A549 (cell line): ENCODE results near the gene LGR6. TPM values are rescaled to one million over a fixed set of nuclear protein-coding genes. Genes with fewer than 3 reads are reported as not detected.

Source experiments
- ATAC-seq, 2 experiments: fragments of 200-7000 bp in 1 of 2; fragments of >200 bp in 1 of 2; cut with Nextera tagmentation in 1 of 2; cut with Tn5 transposase in 1 of 2; 3 replicates each; pipeline versions ENCODE4 v1.8.0 to v1.9.1; 2018 to 2020; ENCODE audit warnings: mild to moderate bottlenecking in 1 of 2, moderate library complexity in 1 of 2
- CTCF ChIA-PET: fragments of 300-600 bp; sonication (Branson Sonifier 250); formaldehyde crosslinking; extraction: SDS; loops from one replicate; lab custom pipeline; 2021; ENCODE audit warnings: antibody characterized with exemption, inconsistent platforms; lab: Yijun Ruan, JAX
- POLR2A ChIA-PET: fragments of 350-600 bp; formaldehyde crosslinking; extraction: SDS; loops from one replicate; lab custom pipeline; 2021; ENCODE audit warnings: antibody characterized with exemption, inconsistent platforms; lab: Yijun Ruan, JAX
- DNase-seq, 2 experiments: peaks; one replicate each; pipeline versions ENCODE4 v3.0.0 to v3.0.0-alpha.2; 2011 to 2016; ENCODE audit warnings: low read depth in 1 of 2, low spot score in 1 of 2
- FAIRE-seq: peaks from 2 replicates; lab custom pipeline; 2011; peaks lifted over from hg19 to GRCh38; lab: Jason Lieb, UNC
- H3K27ac ChIP-seq, 2 experiments: fragments of >200 bp; sonication (Bioruptor Twin); formaldehyde crosslinking; 3 replicates each; pipeline ENCODE4 v1.5.1; 2016 to 2017
- H3K4me1 ChIP-seq: fragments of >200 bp; sonication (Bioruptor Twin); formaldehyde crosslinking; 3 replicates; pipeline ENCODE4 v1.6.1; 2016
- H3K4me2 ChIP-seq: fragments of >200 bp; sonication (Bioruptor Twin); formaldehyde crosslinking; 3 replicates; pipeline ENCODE4 v1.6.1; 2016
- H3K4me3 ChIP-seq: fragments of >200 bp; sonication (Bioruptor Twin); formaldehyde crosslinking; 3 replicates; pipeline ENCODE4 v1.5.1; 2016
- H3K9me3 ChIP-seq: fragments of >200 bp; sonication (Bioruptor Twin); formaldehyde crosslinking; 3 replicates; pipeline ENCODE4 v1.6.1; 2016
- BHLHE40 ChIP-seq: IDR thresholded peaks from 2 replicates; pipeline ENCODE4 v1.6.1; 2012; ENCODE audit warnings: low read depth, low read length, inconsistent platforms
- CBX2 ChIP-seq: fragments of 200-600 bp; sonication (generic); IDR thresholded peaks from 2 replicates; pipeline ENCODE4 v1.6.1; 2016; ENCODE audit warnings: low read depth, mild to moderate bottlenecking, borderline replicate concordance
- CHD2 ChIP-seq: fragments of 150-350 bp; IDR thresholded peaks from 2 replicates; pipeline ENCODE4 v1.6.1; 2014; ENCODE audit warnings: low read length; ENCODE audit not compliant: partially characterized antibody
- CHD4 ChIP-seq: fragments of 200-600 bp; sonication (generic); IDR thresholded peaks from 2 replicates; pipeline ENCODE4 v1.6.1; 2016; ENCODE audit warnings: antibody characterized with exemption, mild to moderate bottlenecking, borderline replicate concordance
- EHF ChIP-seq: fragments of 250-450 bp; sonication (Bioruptor Pico); IDR thresholded peaks from 2 replicates; pipeline ENCODE4 v1.5.0; 2020; ENCODE audit warnings: mild to moderate bottlenecking
- EHMT2 ChIP-seq: fragments of 200-600 bp; sonication (generic); IDR thresholded peaks from 2 replicates; pipeline ENCODE4 v1.6.1; 2016; ENCODE audit warnings: antibody characterized with exemption, low read depth, mild to moderate bottlenecking, moderate library complexity
- ESRRA ChIP-seq: fragments of 150-350 bp; IDR thresholded peaks from 2 replicates; pipeline ENCODE4 v1.6.1; 2014; ENCODE audit warnings: mild to moderate bottlenecking, low read length, borderline replicate concordance
- FOSL2 ChIP-seq, 2 experiments: fragments of 450-650 bp in 1 of 2; fragments of >200 bp in 1 of 2; sonication (Bioruptor Twin) in 1 of 2; formaldehyde crosslinking; IDR thresholded peaks; 2 replicates each; pipeline versions ENCODE4 v1.5.0 to v1.6.1; 2016 to 2020; ENCODE audit warnings: mild to moderate bottlenecking in 1 of 2, moderate library complexity in 1 of 2
- GATA3 ChIP-seq: IDR thresholded peaks from 2 replicates; pipeline ENCODE4 v1.6.1; 2012; ENCODE audit warnings: borderline replicate concordance
- HDAC2 ChIP-seq: fragments of 200-600 bp; sonication (generic); IDR thresholded peaks from 2 replicates; pipeline ENCODE4 v1.6.1; 2016
- HEYL ChIP-seq: fragments of 250-450 bp; sonication (Bioruptor Pico); IDR thresholded peaks from 2 replicates; pipeline ENCODE4 v1.8.0; 2021; ENCODE audit warnings: mild to moderate bottlenecking, moderate library complexity
- HOXB13 ChIP-seq: fragments of 250-450 bp; sonication (Bioruptor Pico); IDR thresholded peaks from 2 replicates; pipeline ENCODE4 v1.5.0; 2020; ENCODE audit warnings: low read depth, mild to moderate bottlenecking, moderate library complexity
- MAZ ChIP-seq: fragments of 150-350 bp; IDR thresholded peaks from 2 replicates; pipeline ENCODE4 v1.6.1; 2014; ENCODE audit warnings: antibody characterized with exemption, low read depth, low read length, borderline replicate concordance
- MYC ChIP-seq: IDR thresholded peaks from 2 replicates; pipeline ENCODE4 v1.6.1; 2012; ENCODE audit warnings: mild to moderate bottlenecking, inconsistent platforms, low read length, improper control_type of control experiment, borderline replicate concordance
- NFE2L2 ChIP-seq: fragments of 150-350 bp; conservative IDR thresholded peaks from 2 replicates; pipeline ENCODE4 v1.6.1; 2014; ENCODE audit warnings: low read length
- NR3C1 ChIP-seq: fragments of >200 bp; sonication (Bioruptor Twin); formaldehyde crosslinking; IDR thresholded peaks from 3 replicates; pipeline ENCODE4 v1.6.1; 2017
- PHF8 ChIP-seq: fragments of 200-600 bp; sonication (generic); IDR thresholded peaks from 2 replicates; pipeline ENCODE4 v1.6.1; 2016; ENCODE audit warnings: low read depth, mild to moderate bottlenecking, antibody characterized with exemption, moderate library complexity, borderline replicate concordance
- POLR2A ChIP-seq: IDR thresholded peaks from 2 replicates; pipeline ENCODE4 v1.6.1; 2012; ENCODE audit warnings: mild to moderate bottlenecking, low read length
- RARB ChIP-seq: fragments of 250-450 bp; sonication (Bioruptor Pico); IDR thresholded peaks from 2 replicates; pipeline ENCODE4 v1.8.0; 2021; ENCODE audit warnings: mild to moderate bottlenecking, moderate library complexity
- RNF2 ChIP-seq: fragments of 200-600 bp; sonication (generic); IDR thresholded peaks from 2 replicates; pipeline ENCODE4 v1.6.1; 2016; ENCODE audit warnings: low read depth, mild to moderate bottlenecking, antibody characterized with exemption, moderate library complexity, borderline replicate concordance
- SREBF2 ChIP-seq: fragments of 450-650 bp; IDR thresholded peaks from 2 replicates; pipeline ENCODE4 v1.6.1; 2014; ENCODE audit warnings: mild to moderate bottlenecking, moderate library complexity
- TFCP2L1 ChIP-seq: fragments of 250-450 bp; sonication (Bioruptor Pico); IDR thresholded peaks from 2 replicates; pipeline ENCODE4 v1.5.0; 2021; ENCODE audit warnings: mild to moderate bottlenecking
- TP53 ChIP-seq: fragments of 250-450 bp; sonication (Bioruptor Pico); IDR thresholded peaks from 2 replicates; pipeline ENCODE4 v1.5.0; 2021; ENCODE audit warnings: mild to moderate bottlenecking, moderate library complexity
- ZSCAN20 ChIP-seq: fragments of 250-450 bp; sonication (Bioruptor Pico); IDR thresholded peaks from 2 replicates; pipeline ENCODE4 v1.8.0; 2022; ENCODE audit warnings: mild to moderate bottlenecking, moderate library complexity
- WGBS: methylation state at CpG from one replicate; pipeline ENCODE4 v1.1.6; 2017; ENCODE audit errors: missing lambda C conversion rate; 5-methylcytosine and 5-hydroxymethylcytosine counted together
- polyA plus RNA-seq, 4 experiments: library from polyadenylated mRNA; depleted of rRNA in 3 of 4; stranded (reverse); fragments of >200 nt; fragmentation: RNase III in 1 of 4; extraction: RNeasy Plus Mini Kit Qiagen cat#74134 plus additional on column Dnase treatment in 1 of 4; gene quantifications; 2 replicates in 3 of 4; 3 replicates in 1 of 4; pipeline ENCODE4 v1.2.3, GENCODE V29; 2011 to 2017
- TF ChIP-seq, protein P1 (sequence below): fragments of >200 bp; sonication (Bioruptor Twin); formaldehyde crosslinking; IDR thresholded peaks from 3 replicates; pipeline ENCODE4 v1.5.1; 2016
- TF ChIP-seq, protein P2 (sequence below): fragments of 150-350 bp; IDR thresholded peaks from 2 replicates; pipeline ENCODE4 v1.6.1; 2014; ENCODE audit warnings: low read depth, mild to moderate bottlenecking, low read length
- TF ChIP-seq, protein P3 (sequence below): fragments of >200 bp; sonication (Bioruptor Twin); formaldehyde crosslinking; IDR thresholded peaks from 3 replicates; pipeline ENCODE4 v1.6.1; 2016
- TF ChIP-seq, protein P4 (sequence below): fragments of 250-450 bp; sonication (Bioruptor Pico); IDR thresholded peaks from 2 replicates; pipeline ENCODE4 v1.5.0; 2021; ENCODE audit warnings: mild to moderate bottlenecking, moderate library complexity, borderline replicate concordance
- TF ChIP-seq, protein P5 (sequence below): IDR thresholded peaks from 2 replicates; pipeline ENCODE4 v1.6.1; 2012

LGR6 gene
- polyA plus RNA-seq, 2 of the 4 experiments (the other 2 are of a cell fraction), result 0.84 to 1.1 TPM

DNA sequence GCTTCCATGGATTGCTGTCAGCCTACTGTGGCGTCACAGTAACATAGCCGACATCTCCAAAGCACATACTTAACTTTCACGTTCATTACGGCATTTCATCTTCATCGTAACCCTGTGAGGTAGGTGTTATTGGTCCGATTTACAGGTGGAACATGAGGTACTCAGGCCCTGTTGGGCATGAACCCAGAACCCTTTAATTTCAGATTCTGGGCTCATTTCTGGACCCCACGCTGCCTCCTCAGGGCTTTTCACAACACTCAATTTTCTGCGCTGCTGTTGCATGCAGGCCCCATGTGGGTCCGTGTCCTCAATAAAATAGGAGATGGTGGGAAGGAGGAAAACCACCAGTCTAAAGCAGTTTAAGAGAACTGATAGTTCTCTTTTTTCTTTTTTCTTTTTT is 108.6 kb downstream of the LGR6 start:
- ATAC-seq (no peak), FAIRE-seq (no peak), DNase-seq (no peak)
- Histone ChIP-seq H3K4me1 (no peaks in the 10 kb centered on the region), H3K9me3 (no peaks in the 10 kb centered on the region), H3K4me2 (no peak overlapping the region), H3K4me3 (no peak overlapping the region), H3K27ac (no peak overlapping the region)
- TF ChIP-seq RNF2 (no peak), ESRRA (no peak), RARB (CRISPR knock-in tag) (no peak), PHF8 (no peak), MAZ (no peak), SREBF2 (no peak), EHF (CRISPR knock-in tag) (no peak), ZSCAN20 (CRISPR knock-in tag) (no peak), NR3C1 (no peak), CBX2 (no peak), POLR2A (no peak)
- TF ChIP-seq, protein P1, sequence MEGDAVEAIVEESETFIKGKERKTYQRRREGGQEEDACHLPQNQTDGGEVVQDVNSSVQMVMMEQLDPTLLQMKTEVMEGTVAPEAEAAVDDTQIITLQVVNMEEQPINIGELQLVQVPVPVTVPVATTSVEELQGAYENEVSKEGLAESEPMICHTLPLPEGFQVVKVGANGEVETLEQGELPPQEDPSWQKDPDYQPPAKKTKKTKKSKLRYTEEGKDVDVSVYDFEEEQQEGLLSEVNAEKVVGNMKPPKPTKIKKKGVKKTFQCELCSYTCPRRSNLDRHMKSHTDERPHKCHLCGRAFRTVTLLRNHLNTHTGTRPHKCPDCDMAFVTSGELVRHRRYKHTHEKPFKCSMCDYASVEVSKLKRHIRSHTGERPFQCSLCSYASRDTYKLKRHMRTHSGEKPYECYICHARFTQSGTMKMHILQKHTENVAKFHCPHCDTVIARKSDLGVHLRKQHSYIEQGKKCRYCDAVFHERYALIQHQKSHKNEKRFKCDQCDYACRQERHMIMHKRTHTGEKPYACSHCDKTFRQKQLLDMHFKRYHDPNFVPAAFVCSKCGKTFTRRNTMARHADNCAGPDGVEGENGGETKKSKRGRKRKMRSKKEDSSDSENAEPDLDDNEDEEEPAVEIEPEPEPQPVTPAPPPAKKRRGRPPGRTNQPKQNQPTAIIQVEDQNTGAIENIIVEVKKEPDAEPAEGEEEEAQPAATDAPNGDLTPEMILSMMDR, result no peak
- ChIA-PET POLR2A (no interaction called here), CTCF (interaction anchor here (1.3 to 9.7 kb wide), 6 partner anchors 13 to 117 kb away, joined by 4 to 77 read pairs (median 8); partner anchors contain the start of gene LGR6)
- WGBS, result 84% methylated on average over 9 of the region's 9 CpGs

DNA sequence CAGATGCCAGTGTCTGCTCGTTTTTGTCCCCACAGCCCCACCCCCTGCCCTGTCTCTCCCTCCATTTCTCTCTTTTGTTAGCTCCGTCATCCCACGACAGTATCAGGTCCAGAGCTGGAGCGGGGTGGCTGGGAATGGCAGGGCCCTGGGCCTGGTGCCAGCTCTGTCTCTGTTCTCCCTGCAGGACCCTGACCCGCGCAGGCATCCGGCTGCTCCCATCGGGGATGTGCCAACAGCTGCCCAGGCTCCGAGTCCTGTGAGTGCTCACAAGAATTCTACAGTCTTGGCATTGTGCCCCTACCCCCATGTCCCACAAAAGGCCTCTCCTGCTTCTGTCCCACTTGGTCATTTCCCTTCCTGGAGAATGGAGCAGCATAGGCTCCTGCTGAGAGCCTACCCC is 110.8 kb downstream of the LGR6 start:
- ATAC-seq, result no peak
- Histone ChIP-seq H3K9me3 (no peaks in the 10 kb centered on the region), H3K4me3 (no peak overlapping the region), H3K4me2 (no peak overlapping the region), H3K27ac (no peak overlapping the region), H3K4me1 (no peaks in the 10 kb centered on the region)
- WGBS, result 81% methylated on average over 9 of the region's 9 CpGs
- no peak for FAIRE-seq
- TF ChIP-seq, protein P2, sequence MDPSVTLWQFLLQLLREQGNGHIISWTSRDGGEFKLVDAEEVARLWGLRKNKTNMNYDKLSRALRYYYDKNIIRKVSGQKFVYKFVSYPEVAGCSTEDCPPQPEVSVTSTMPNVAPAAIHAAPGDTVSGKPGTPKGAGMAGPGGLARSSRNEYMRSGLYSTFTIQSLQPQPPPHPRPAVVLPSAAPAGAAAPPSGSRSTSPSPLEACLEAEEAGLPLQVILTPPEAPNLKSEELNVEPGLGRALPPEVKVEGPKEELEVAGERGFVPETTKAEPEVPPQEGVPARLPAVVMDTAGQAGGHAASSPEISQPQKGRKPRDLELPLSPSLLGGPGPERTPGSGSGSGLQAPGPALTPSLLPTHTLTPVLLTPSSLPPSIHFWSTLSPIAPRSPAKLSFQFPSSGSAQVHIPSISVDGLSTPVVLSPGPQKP, result no peak
- TF ChIP-seq, protein P1, result no peak
- no peak for TF ChIP-seq RARB (CRISPR knock-in tag)
- TF ChIP-seq MYC, result no peak
- no peak for TF ChIP-seq TFCP2L1 (CRISPR knock-in tag)
- TF ChIP-seq HEYL (CRISPR knock-in tag), result no peak
- no peak for TF ChIP-seq FOSL2 (IDR thresholded peaks at IDR 0.05)
- TF ChIP-seq FOSL2 (CRISPR knock-in tag; IDR thresholded peaks at IDR 0.05), result no peak
- TF ChIP-seq, protein P3, sequence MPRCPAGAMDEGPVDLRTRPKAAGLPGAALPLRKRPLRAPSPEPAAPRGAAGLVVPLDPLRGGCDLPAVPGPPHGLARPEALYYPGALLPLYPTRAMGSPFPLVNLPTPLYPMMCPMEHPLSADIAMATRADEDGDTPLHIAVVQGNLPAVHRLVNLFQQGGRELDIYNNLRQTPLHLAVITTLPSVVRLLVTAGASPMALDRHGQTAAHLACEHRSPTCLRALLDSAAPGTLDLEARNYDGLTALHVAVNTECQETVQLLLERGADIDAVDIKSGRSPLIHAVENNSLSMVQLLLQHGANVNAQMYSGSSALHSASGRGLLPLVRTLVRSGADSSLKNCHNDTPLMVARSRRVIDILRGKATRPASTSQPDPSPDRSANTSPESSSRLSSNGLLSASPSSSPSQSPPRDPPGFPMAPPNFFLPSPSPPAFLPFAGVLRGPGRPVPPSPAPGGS, result no peak
- no peak for TF ChIP-seq BHLHE40
- no peak for TF ChIP-seq CHD2
- no peak for TF ChIP-seq EHMT2
- no peak for TF ChIP-seq CHD4
- TF ChIP-seq, protein P4, sequence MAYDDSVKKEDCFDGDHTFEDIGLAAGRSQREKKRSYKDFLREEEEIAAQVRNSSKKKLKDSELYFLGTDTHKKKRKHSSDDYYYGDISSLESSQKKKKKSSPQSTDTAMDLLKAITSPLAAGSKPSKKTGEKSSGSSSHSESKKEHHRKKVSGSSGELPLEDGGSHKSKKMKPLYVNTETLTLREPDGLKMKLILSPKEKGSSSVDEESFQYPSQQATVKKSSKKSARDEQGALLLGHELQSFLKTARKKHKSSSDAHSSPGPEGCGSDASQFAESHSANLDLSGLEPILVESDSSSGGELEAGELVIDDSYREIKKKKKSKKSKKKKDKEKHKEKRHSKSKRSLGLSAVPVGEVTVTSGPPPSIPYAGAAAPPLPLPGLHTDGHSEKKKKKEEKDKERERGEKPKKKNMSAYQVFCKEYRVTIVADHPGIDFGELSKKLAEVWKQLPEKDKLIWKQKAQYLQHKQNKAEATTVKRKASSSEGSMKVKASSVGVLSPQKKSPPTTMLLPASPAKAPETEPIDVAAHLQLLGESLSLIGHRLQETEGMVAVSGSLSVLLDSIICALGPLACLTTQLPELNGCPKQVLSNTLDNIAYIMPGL (CRISPR knock-in tag), result no peak
- TF ChIP-seq, protein P5, sequence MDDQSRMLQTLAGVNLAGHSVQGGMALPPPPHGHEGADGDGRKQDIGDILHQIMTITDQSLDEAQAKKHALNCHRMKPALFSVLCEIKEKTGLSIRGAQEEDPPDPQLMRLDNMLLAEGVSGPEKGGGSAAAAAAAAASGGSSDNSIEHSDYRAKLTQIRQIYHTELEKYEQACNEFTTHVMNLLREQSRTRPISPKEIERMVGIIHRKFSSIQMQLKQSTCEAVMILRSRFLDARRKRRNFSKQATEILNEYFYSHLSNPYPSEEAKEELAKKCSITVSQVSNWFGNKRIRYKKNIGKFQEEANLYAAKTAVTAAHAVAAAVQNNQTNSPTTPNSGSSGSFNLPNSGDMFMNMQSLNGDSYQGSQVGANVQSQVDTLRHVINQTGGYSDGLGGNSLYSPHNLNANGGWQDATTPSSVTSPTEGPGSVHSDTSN, result no peak
- no peak for TF ChIP-seq HDAC2
- TF ChIP-seq GATA3, result no peak
- TF ChIP-seq EHF (CRISPR knock-in tag), result no peak
- TF ChIP-seq NFE2L2, result no peak
- no peak for TF ChIP-seq HOXB13 (CRISPR knock-in tag)
- no peak for TF ChIP-seq TP53
- DNase-seq, result no peak
- ChIA-PET POLR2A (no interaction called here), CTCF (interaction anchor here (0.9 to 9.7 kb wide), 7 partner anchors 11 to 119 kb away, joined by 3 to 77 read pairs (median 4); partner anchors contain the start of gene LGR6)
